H1 (cell line): ENCODE measurements around the gene TTC4. TPM values are rescaled to one million over a fixed set of nuclear protein-coding genes. Genes with fewer than 3 reads are reported as not detected.

ENCODE experiments used
- CTCF ChIA-PET: fragments of 300-600 bp; sonication (Branson Sonifier 250); formaldehyde crosslinking; loops from one replicate; lab custom pipeline; 2021; ENCODE audit not compliant: partially characterized antibody; lab: Charles Lee
- POLR2A ChIA-PET: fragments of 300-600 bp; sonication (Branson Sonifier 250); formaldehyde crosslinking; loops from one replicate; lab custom pipeline; 2021; ENCODE audit warnings: inconsistent platforms; ENCODE audit not compliant: partially characterized antibody; lab: Charles Lee
- DNase-seq, 2 experiments: peaks; one replicate each; pipeline versions ENCODE4 v3.0.0 to v3.0.0-alpha.2; 2010 to 2022; ENCODE audit warnings: low spot score in 2 of 2, low read depth in 1 of 2, mixed read lengths in 1 of 2
- FAIRE-seq: peaks from 2 replicates; lab custom pipeline; 2011; peaks lifted over from hg19 to GRCh38; lab: Jason Lieb, UNC
- H2AFZ ChIP-seq: 2 replicates; pipeline ENCODE4 v1.8.1; 2012; ENCODE audit warnings: low read length, inconsistent platforms
- H2AK5ac ChIP-seq: 2 replicates; pipeline ENCODE4 v1.6.1; 2013; ENCODE audit warnings: low read depth, low read length
- H2BK120ac ChIP-seq: replicated peaks from 2 replicates; pipeline ENCODE3; 2013; ENCODE audit warnings: low read depth, low read length, inconsistent platforms
- H2BK12ac ChIP-seq: 2 replicates; pipeline ENCODE4 v1.6.1; 2013; ENCODE audit warnings: low read depth, low read length
- H2BK15ac ChIP-seq: 2 replicates; pipeline ENCODE4 v1.6.1; 2013; ENCODE audit warnings: low read length
- H2BK20ac ChIP-seq: 2 replicates; pipeline ENCODE4 v1.6.1; 2013; ENCODE audit warnings: low read length
- H2BK5ac ChIP-seq: 2 replicates; pipeline ENCODE4 v1.6.1; 2013; ENCODE audit warnings: low read depth, low read length
- H3K14ac ChIP-seq: 2 replicates; pipeline ENCODE4 v1.6.1; 2013; ENCODE audit warnings: inconsistent platforms; ENCODE audit not compliant: insufficient read length
- H3K18ac ChIP-seq: 2 replicates; pipeline ENCODE4 v1.6.1; 2013; ENCODE audit warnings: low read length; ENCODE audit errors: extremely low read depth
- H3K23ac ChIP-seq: 2 replicates; pipeline ENCODE4 v1.6.1; 2013; ENCODE audit warnings: inconsistent platforms; ENCODE audit not compliant: insufficient read length
- H3K23me2 ChIP-seq: 2 replicates; pipeline ENCODE4 v1.6.1; 2013; ENCODE audit warnings: low read depth, low read length
- H3K27ac ChIP-seq: 2 replicates; pipeline ENCODE4 v1.6.1; 2011; ENCODE audit warnings: low read depth, low read length, inconsistent platforms
- H3K27me3 ChIP-seq, 4 experiments: replicated peaks in 1 of 4; 1 replicate in 1 of 4; 2 replicates in 3 of 4; pipeline versions ENCODE4 v1.6.1 to v1.8.1; 2011 to 2013; ENCODE audit warnings: low read length in 3 of 4, mild to moderate bottlenecking in 3 of 4, inconsistent platforms in 2 of 4, mixed read lengths in 2 of 4, moderate library complexity in 1 of 4; ENCODE audit not compliant: control insufficient read depth in 3 of 4, insufficient read depth in 3 of 4; ENCODE audit errors: extremely low read depth in 1 of 4
- H3K36me3 ChIP-seq, 4 experiments: 2 replicates each; pipeline versions ENCODE4 v1.6.1 to v1.8.1; 2011 to 2013; ENCODE audit warnings: mild to moderate bottlenecking in 4 of 4, low read length in 3 of 4, moderate library complexity in 2 of 4, control low read depth in 1 of 4, inconsistent platforms in 1 of 4; ENCODE audit not compliant: insufficient read depth in 4 of 4, control insufficient read depth in 2 of 4
- H3K4ac ChIP-seq: replicated peaks from 2 replicates; pipeline ENCODE3; 2013; ENCODE audit warnings: low read length, low read depth, mixed read lengths, inconsistent platforms; ENCODE audit not compliant: insufficient read length
- H3K4me1 ChIP-seq, 4 experiments: replicated peaks in 1 of 4; 1 replicate in 1 of 4; 2 replicates in 3 of 4; pipeline versions ENCODE4 v1.6.1 to v1.8.1; 2011 to 2013; ENCODE audit warnings: low read length in 3 of 4, inconsistent platforms in 2 of 4, mixed read lengths in 1 of 4; ENCODE audit not compliant: insufficient read depth in 4 of 4, control insufficient read depth in 3 of 4
- H3K4me2 ChIP-seq, 2 experiments: 2 replicates each; pipeline versions ENCODE4 v1.6.1 to v1.8.1; 2011 to 2013; ENCODE audit warnings: low read depth in 2 of 2, low read length in 2 of 2, control low read depth in 1 of 2, inconsistent platforms in 1 of 2, mild to moderate bottlenecking in 1 of 2; ENCODE audit not compliant: insufficient read depth in 1 of 2
- H3K4me3 ChIP-seq, 4 experiments: fragments of 200-600, 300-600 bp in 1 of 4; sonication (generic), shearing (Covaris generic), sonication (Bioruptor Twin) in 1 of 4; 2 replicates each; pipeline versions ENCODE4 v1.5.1 to v1.8.1; 2011 to 2016; ENCODE audit warnings: low read length in 4 of 4, low read depth in 3 of 4, control low read depth in 2 of 4, inconsistent platforms in 2 of 4, mild to moderate bottlenecking in 2 of 4, mixed read lengths in 1 of 4, moderate library complexity in 1 of 4; ENCODE audit not compliant: insufficient read depth in 2 of 4; ENCODE audit errors: extremely low read depth in 1 of 4
- H3K56ac ChIP-seq: replicated peaks from 2 replicates; pipeline ENCODE3; 2013; ENCODE audit warnings: low read depth, mild to moderate bottlenecking, mixed read lengths, low read length, inconsistent platforms; ENCODE audit not compliant: insufficient read length
- H3K79me1 ChIP-seq: 2 replicates; pipeline ENCODE4 v1.6.1; 2013; ENCODE audit warnings: low read depth, low read length, control low read depth
- H3K79me2 ChIP-seq, 2 experiments: 2 replicates each; pipeline versions ENCODE4 v1.6.1 to v1.8.1; 2012 to 2013; ENCODE audit warnings: low read length in 2 of 2, mild to moderate bottlenecking in 2 of 2, inconsistent platforms in 1 of 2; ENCODE audit not compliant: insufficient read depth in 2 of 2, control insufficient read depth in 1 of 2
- H3K9ac ChIP-seq, 4 experiments: replicated peaks in 1 of 4; 1 replicate in 1 of 4; 2 replicates in 3 of 4; pipeline versions ENCODE4 v1.6.1 to v1.8.1; 2011 to 2013; ENCODE audit warnings: low read depth in 3 of 4, low read length in 3 of 4, control low read depth in 2 of 4, mild to moderate bottlenecking in 2 of 4, moderate library complexity in 2 of 4, inconsistent platforms in 1 of 4; ENCODE audit errors: extremely low read depth in 1 of 4
- H3K9me3 ChIP-seq, 2 experiments: 2 replicates each; pipeline versions ENCODE4 v1.6.1 to v1.8.1; 2012 to 2013; ENCODE audit warnings: mild to moderate bottlenecking in 2 of 2, moderate library complexity in 2 of 2, control low read depth in 1 of 2, inconsistent platforms in 1 of 2, low read depth in 1 of 2, low read length in 1 of 2, mixed read lengths in 1 of 2; ENCODE audit not compliant: insufficient read depth in 2 of 2
- H4K20me1 ChIP-seq, 2 experiments: replicated peaks in 1 of 2; 2 replicates each; pipeline versions ENCODE3 to v1.8.1; 2011 to 2013; ENCODE audit warnings: inconsistent platforms in 2 of 2, low read length in 2 of 2, mild to moderate bottlenecking in 1 of 2; ENCODE audit not compliant: insufficient read depth in 2 of 2, control insufficient read depth in 1 of 2
- H4K5ac ChIP-seq: 2 replicates; pipeline ENCODE4 v1.6.1; 2013; ENCODE audit warnings: low read length, low read depth, mixed read lengths, inconsistent platforms; ENCODE audit not compliant: insufficient read length
- H4K8ac ChIP-seq: 2 replicates; pipeline ENCODE4 v1.8.0; 2013; ENCODE audit warnings: mild to moderate bottlenecking, moderate library complexity, low read length, inconsistent platforms; ENCODE audit not compliant: insufficient read depth; ENCODE audit errors: extremely low read depth
- H4K91ac ChIP-seq: replicated peaks from 2 replicates; pipeline ENCODE3; 2013; ENCODE audit warnings: low read length, mixed read lengths, inconsistent platforms; ENCODE audit not compliant: insufficient read length
- RAD21 ChIP-seq, 2 experiments: IDR thresholded peaks in 1 of 2; conservative IDR thresholded peaks in 1 of 2; 2 replicates each; pipeline ENCODE4 v1.6.1; 2011; ENCODE audit warnings: low read depth in 2 of 2, low read length in 2 of 2, improper control_type of control experiment in 1 of 2, inconsistent platforms in 1 of 2, mild to moderate bottlenecking in 1 of 2, moderate library complexity in 1 of 2
- SIRT6 ChIP-seq: IDR thresholded peaks from one replicate; pipeline ENCODE4 v1.7.1; 2012; ENCODE audit warnings: low read length, inconsistent platforms
- WGBS, 2 experiments: shearing (Covaris generic) in 1 of 2; methylation state at CpG; one replicate each; pipeline versions ENCODE4 v1.1.6 to v1.1.7; 2013 to 2015; ENCODE audit warnings: low lambda C conversion rate in 2 of 2, mixed read lengths in 2 of 2, inconsistent platforms in 1 of 2, low coverage in 1 of 2, missing lambda C conversion rate in 1 of 2; ENCODE audit not compliant: insufficient replicate concordance in 2 of 2, insufficient coverage in 1 of 2, insufficient read length in 1 of 2; ENCODE audit errors: extremely low coverage in 1 of 2, missing lambda C conversion rate in 1 of 2; 5-methylcytosine and 5-hydroxymethylcytosine counted together
- polyA plus RNA-seq, 7 experiments: library from polyadenylated mRNA; depleted of rRNA in 3 of 7; stranded (reverse) in 5 of 7; unstranded in 2 of 7; fragments of >200 nt in 5 of 7; fragments of 200-250 nt in 2 of 7; gene quantifications; 1 replicate in 5 of 7; 2 replicates in 1 of 7; 4 replicates in 1 of 7; pipeline versions ENCODE4 v1.2.1 to v1.2.3, GENCODE V29; 2011 to 2013; ENCODE audit warnings: missing spikeins in 2 of 7, mixed read lengths in 2 of 7
- total RNA-seq: library from RNA; stranded (reverse); fragmentation: NEBNext Ultra II Directional; extraction: Animal tissue kit (Norgen Biotek cat#: 25700); gene quantifications from 2 replicates; pipeline ENCODE4 v1.2.1, GENCODE V29; 2021
- TF ChIP-seq, protein P1 (sequence below), 3 experiments: IDR thresholded peaks; 1 replicate in 2 of 3; 2 replicates in 1 of 3; pipeline versions ENCODE4 v1.5.1 to v1.6.1; 2011; ENCODE audit warnings: low read length in 3 of 3, mild to moderate bottlenecking in 3 of 3, inconsistent platforms in 2 of 3, low read depth in 1 of 3, moderate library complexity in 1 of 3; ENCODE audit not compliant: insufficient read depth in 1 of 3; ENCODE audit errors: control extremely low read depth in 1 of 3

TTC4 gene
- total and polyA plus RNA-seq, 2 of the 8 experiments (the other 6 are each of a cell fraction or from before 2014, with no cell fraction given), result 21.0 to 25.1 TPM

DNA sequence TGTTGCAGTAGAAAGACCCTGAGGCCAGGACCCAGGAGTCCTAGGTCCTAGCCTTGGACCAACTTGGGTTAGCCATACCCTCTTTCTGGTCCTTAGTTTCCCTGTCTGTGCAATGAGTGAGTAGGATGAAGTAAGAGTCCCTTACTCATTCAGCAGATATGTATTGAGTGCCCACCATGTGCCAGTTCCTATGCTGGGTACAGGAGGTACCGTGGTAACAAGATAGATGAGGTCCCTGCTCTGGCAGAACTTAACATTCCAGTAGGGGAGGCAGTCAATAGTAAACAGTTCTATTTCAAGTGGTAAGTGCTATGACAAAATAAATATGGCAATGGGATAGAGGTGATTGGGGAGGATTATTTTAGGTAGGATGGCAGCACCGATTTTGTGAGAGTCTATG is 66.9 kb downstream of the TTC4 start:
- TF ChIP-seq SIRT6 (no peak), RAD21 (IDR thresholded peaks at IDR 0.05 in 1 of 2, conservative IDR thresholded peaks at IDR 0.05 in 1 of 2; ENCODE audit: low read depth in 2 of 2, low read length in 2 of 2) (no peak)
- TF ChIP-seq, protein P1, sequence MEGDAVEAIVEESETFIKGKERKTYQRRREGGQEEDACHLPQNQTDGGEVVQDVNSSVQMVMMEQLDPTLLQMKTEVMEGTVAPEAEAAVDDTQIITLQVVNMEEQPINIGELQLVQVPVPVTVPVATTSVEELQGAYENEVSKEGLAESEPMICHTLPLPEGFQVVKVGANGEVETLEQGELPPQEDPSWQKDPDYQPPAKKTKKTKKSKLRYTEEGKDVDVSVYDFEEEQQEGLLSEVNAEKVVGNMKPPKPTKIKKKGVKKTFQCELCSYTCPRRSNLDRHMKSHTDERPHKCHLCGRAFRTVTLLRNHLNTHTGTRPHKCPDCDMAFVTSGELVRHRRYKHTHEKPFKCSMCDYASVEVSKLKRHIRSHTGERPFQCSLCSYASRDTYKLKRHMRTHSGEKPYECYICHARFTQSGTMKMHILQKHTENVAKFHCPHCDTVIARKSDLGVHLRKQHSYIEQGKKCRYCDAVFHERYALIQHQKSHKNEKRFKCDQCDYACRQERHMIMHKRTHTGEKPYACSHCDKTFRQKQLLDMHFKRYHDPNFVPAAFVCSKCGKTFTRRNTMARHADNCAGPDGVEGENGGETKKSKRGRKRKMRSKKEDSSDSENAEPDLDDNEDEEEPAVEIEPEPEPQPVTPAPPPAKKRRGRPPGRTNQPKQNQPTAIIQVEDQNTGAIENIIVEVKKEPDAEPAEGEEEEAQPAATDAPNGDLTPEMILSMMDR (IDR thresholded peaks at IDR 0.05; ENCODE audit: control extremely low read depth in 1 of 3, insufficient read depth in 1 of 3, low read depth in 1 of 3, low read length in 3 of 3), result no peak
- 88% methylated on average over 2 of the region's 2 CpGs; no CpG with 5 or more reads in 1 of the 2 experiments for WGBS, 2 experiments
- H3K27ac ChIP-seq, result no peak overlapping the region

More for the DNA sequence above, 66.9 kb downstream of the TTC4 start:
- Histone ChIP-seq H3K9me3 (no peaks in the 10 kb centered on the region), H2AK5ac (no peak overlapping the region), H2BK120ac (no peak overlapping the region), H2BK12ac (no peak overlapping the region), H3K9ac (no peak overlapping the region), H2AFZ (no peak overlapping the region), H3K27me3 (peaks cover 15 to 26% (median 25%) of the 10 kb centered on the region in 4 experiments; a peak in 6 of 7 replicates), H4K91ac (no peak overlapping the region), H4K5ac (no peak overlapping the region), H3K4ac (no peak overlapping the region), H2BK20ac (no peak overlapping the region), H3K4me1 (no peaks in the 10 kb centered on the region; a peak in 1 of 7 replicates), H4K20me1 (no peaks in the 10 kb centered on the region), H3K36me3 (no peaks in the 10 kb centered on the region), H3K23ac (no peak overlapping the region), H3K56ac (no peak overlapping the region), H2BK5ac (no peak overlapping the region), H4K8ac (no peak overlapping the region), H3K14ac (no peak overlapping the region), H3K79me1 (peaks cover 2% of the 10 kb centered on the region; the same call in 1 of the 2 replicates), H2BK15ac (no peak overlapping the region), H3K79me2 (no peaks in the 10 kb centered on the region), H3K23me2 (peaks cover 5% of the 10 kb centered on the region; the same call in 1 of the 2 replicates), H3K4me3 (no peak overlapping the region), H3K4me2 (no peak overlapping the region), H3K18ac (no peak overlapping the region)
- FAIRE-seq, result no peak
- ChIA-PET POLR2A (no interaction called here), CTCF (interaction anchor here (0.7 to 3.0 kb wide), 4 partner anchors 9 to 18 kb away, joined by 3 to 31 read pairs (median 3); partner anchors contain the start of gene TTC22)
- DNase-seq, result no peak
